GM21423 (cell line): Measurements from ENCODE around the gene LURAP1L.

ENCODE experiments used
- ATAC-seq: cut with Tn5 transposase; IDR thresholded peaks from one replicate; pipeline ENCODE4 v1.9.1; 2021; ENCODE audit warnings: mild to moderate bottlenecking, moderate library complexity; ENCODE audit not compliant: unreplicated experiment

LURAP1L gene, protein sequence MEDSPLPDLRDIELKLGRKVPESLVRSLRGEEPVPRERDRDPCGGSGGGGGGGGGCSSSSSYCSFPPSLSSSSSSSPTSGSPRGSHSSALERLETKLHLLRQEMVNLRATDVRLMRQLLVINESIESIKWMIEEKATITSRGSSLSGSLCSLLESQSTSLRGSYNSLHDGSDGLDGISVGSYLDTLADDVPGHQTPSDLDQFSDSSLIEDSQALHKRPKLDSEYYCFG

DNA sequence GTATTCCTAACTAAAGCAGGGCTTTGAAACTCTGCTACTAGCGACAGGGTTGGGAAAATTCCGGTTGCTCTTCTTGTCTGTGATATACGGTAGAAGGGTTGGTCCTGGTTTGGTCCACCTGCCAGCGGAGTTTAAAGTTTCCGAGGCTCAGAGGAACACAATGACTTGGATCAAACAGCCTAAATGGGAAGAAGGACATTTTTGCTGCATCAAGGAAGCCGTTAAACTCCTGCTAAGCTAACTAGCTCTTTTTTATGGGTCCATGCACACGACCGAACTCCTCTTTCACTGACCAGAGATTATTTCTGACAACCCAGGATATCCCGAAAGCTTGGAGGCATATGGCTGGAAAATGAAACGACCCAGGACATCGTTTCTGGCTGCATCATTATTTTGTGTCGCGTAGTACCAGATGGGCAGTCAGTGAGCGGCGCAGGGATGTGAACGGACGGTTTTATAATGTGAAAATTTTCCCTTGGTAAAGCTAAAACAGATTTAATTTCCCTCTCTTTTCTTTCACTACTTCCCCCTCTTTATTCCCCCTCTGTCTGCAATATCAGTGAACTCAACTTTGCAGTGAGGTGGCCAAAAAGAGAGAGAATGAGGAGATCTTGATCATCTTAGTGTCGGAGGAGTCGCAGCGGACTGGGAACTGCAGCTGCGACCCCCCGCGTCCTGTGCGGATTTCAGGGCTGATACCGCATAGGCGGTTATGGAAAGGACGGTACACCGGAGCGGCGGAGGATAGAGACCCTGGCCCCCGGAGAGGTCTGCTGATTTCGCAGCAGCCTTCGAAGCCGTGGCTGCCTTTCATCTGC lies at the start of gene LURAP1L:
TSS of gene LURAP1L (plus strand) at position 160 of the 818 bp plus-strand sequence. CDS start 696 bp downstream, outside the sequence.
- no peak for ATAC-seq

- no peak for ATAC-seq
These were observed 48.0 kb upstream of the LURAP1L start for GRCh38 chr9:12726795-12727194.

- no peak for ATAC-seq
These were observed 44.6 kb upstream of the LURAP1L start for GRCh38 chr9:12730198-12730597.

- no peak for ATAC-seq
These were observed 43.9 kb upstream of the LURAP1L start for GRCh38 chr9:12730927-12731326.

DNA sequence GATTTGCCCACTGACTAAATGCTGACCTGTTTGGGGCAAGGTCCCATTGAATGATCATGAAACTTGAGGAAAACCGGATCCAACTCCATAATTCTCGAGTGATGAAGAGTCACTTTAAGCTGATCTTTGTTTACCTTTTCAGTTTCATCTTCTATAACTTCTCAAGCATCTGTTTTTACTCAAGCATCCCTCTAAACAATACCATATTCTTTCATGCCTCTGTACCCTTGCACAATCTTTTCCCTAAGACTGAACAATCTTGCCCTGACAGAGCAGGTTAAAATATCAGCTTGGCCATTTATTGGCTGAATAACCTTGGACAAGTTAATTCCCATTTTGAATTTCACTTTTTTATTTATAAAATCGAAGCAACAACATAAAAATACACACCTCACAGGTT lies 41.8 kb upstream of the LURAP1L start:
- no peak for ATAC-seq

DNA sequence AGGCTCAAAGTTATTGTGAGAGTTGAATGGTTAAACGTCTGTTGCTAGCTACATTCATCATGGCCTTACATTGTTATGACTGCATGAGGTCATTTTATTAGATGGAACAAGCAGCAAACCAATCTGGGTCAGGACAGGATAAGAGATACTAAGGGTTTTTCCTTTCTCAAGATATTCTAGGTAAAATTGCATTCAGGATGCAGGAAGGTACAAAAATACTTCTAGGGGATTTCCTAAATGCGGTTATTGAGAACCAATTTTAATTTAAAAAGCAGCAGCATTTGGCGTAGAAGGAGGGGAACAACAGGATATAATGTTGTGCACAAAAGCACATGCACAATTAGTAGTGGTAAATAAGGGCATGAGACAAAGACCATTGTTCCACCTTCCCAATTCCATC lies 39.2 kb upstream of the LURAP1L start:
- no peak for ATAC-seq

- ATAC-seq: no peak
These were observed 36.9 kb upstream of the LURAP1L start for GRCh38 chr9:12737871-12738270.

- ATAC-seq: no peak
These were observed 35.7 kb upstream of the LURAP1L start for GRCh38 chr9:12739014-12739652.

DNA sequence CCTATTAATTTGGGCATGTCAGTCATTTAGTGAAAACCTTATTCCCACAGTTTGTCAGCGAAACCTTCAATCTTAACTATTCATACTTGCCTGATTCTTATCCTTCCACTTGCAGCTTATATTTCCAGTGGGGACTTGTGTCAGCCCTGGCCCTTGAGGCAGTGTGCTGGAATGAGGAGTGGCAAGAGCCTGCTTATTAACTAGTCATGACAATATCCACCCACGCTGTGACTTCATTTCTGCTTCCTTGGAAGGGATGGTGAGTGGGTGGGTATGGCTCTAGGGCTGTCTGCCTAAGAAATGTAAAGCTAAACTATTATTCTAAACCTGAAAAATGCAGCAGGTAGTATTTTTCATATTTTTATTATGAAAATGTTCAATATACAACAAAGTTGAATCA lies 34.0 kb upstream of the LURAP1L start:
- ATAC-seq: no peak

GRCh38 chr9:12748016-12748415 lies 26.8 kb upstream of the LURAP1L start:
- ATAC-seq: no peak

DNA sequence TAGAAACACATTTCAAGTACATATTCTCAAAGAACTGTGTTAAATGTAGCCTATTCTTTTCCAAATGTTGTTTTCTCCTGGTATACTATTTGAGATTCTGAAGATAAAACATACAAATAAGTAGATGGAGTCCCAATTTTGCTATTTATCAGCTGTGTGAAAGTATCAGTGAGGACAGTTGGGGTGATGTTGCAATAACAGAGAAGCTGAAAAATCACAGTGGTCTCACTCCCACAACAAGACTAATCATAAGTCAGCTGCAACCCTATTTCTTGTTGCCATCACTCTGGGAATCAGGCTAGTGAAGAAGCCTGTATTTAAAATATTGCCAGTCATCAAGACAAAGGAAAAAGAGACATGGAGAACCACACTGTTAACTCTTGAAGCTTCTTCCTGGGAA lies 25.9 kb upstream of the LURAP1L start:
- no peak for ATAC-seq

DNA sequence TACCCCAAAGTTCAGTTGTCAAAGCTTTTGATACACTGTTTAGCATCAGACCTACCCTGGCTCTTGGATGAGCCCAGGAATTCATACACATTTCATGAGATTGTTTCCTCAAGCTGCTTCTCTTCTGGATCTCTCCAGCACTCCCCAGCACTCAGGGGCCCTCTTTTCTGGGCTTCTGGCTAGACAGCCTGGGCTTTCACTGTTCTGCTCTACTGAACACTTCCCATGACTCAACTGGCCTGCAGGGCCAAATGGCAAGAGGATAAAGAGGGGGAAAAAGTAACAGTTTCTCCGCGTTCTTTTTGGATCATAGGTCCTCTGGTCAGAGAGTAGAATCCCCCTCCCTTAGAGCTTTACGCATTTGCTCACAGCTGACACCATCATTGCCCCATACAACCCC lies 20.9 kb upstream of the LURAP1L start:
- no peak for ATAC-seq

GRCh38 chr9:12759761-12760160 lies 15.1 kb upstream of the LURAP1L start:
- no peak for ATAC-seq

DNA sequence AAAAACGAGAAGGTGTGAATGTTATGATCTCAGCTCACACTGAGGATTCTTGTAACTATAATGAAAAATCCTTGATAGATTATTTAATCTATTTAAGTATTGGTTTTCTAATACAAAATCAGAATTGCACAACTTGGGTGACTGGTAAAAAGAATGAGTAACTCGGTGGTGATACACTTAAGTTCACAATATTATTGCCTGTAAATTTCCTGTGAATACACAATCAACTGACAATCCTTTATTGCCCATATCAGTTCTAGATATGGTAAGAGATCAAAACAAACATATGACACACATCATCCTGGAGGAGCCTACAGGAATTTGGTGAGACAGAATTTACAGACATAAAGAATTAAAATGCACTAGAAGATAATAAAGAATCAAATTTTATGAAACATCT lies 14.1 kb upstream of the LURAP1L start:
- ATAC-seq: no peak

DNA sequence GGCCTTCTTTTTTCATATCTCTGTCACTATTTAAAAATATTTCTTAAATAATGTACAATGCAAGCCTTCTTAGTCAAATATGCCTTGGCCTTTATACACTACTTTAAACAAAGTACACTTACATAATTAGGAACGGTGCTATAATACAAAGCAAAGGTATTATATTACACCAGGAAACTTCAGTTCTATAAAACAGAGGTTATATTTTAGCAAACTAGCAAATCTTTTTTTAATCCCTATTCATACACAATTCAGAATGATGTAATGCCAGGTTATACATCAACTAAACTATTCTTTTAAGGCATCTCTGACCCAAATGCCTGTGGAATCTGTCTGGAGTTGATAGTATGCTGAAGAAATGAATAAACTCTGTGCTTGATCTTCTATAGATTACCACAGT lies 10.7 kb upstream of the LURAP1L start:
- ATAC-seq: no peak

DNA sequence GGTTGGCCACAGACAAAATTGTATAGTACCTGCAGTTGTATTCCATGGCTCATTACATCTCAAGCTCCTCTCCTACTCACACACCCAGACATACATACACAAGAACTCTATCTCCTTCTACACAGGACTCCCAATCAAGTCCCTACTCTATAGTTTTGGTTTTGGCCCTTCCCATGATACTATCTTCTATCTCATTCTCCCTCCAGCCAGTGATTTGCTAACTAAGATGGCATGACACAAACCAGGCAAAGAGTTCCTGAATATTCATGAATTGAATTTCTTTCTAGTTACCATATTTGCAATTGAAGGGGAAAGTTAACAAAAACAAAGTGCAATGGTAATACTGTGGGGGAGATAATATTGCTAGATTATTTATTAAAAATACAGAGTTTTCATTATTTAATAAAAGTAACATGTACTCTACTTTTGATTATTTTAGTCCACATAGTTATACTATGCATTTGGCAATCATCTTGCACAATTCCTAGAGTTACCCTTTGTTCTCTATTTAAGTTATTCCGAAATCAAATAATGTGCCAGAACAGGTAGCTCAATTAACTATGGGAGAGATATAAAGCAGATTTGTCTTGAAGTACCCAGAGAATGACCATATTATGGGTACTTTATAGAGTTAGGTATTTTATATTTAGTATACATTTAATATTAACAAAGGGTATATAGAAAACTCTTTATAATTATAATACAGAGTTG lies 9.6 kb upstream of the LURAP1L start:
- ATAC-seq: no peak

- no peak for ATAC-seq
These were observed 8.5 kb upstream of the LURAP1L start for GRCh38 chr9:12766357-12766756.

GRCh38 chr9:12770261-12770660 lies 4.6 kb upstream of the LURAP1L start:
- no peak for ATAC-seq

GRCh38 chr9:12771891-12772290 lies 2.9 kb upstream of the LURAP1L start:
- ATAC-seq: no peak

DNA sequence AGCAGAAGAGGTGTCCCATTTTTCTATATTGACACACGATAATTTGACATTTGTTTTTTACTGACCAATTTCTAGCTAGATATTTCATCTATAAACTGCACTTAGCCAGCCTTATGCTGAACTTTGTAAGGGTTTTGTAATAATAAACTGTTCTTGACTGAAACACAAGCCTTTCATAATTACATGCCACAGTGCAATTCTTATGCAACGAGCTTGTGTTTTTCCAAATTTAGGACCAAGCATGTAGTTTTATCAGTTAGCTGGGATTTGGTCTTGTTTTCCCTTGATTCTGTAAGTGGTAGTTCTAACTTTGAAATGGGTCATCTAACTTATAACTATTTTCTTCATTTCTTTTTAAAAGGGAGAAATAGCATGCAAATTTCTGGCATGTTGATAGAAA lies 1.3 kb upstream of the LURAP1L start:
- no peak for ATAC-seq
